GM21423 (cell line): ENCODE results near the gene PCDH18.
A peak's percentile ranks its signal among the peaks of the same experiment; 100 is the strongest.
"Not testable (repeated sequence)": the region's sequence is repeated elsewhere in the genome, so short reads cannot be mapped to it uniquely, and the experiment has no call there.

ENCODE experiments used
- ATAC-seq: cut with Tn5 transposase; IDR thresholded peaks from one replicate; pipeline ENCODE4 v1.9.1; 2021; ENCODE audit warnings: mild to moderate bottlenecking, moderate library complexity; ENCODE audit not compliant: unreplicated experiment

PCDH18 gene

GRCh38 chr4:137531986-137532868 lies at the start of gene PCDH18:
Gene PCDH18 (minus strand): TSS chr4:137532494. CDS start chr4:137532088, 406 bp downstream.
- ATAC-seq: peak; percentile 56

- no peak for ATAC-seq
Measured at GRCh38 chr4:137576446-137576845, 44.2 kb upstream of the PCDH18 start.

- ATAC-seq: no peak
Measured at GRCh38 chr4:137572647-137573046, 40.4 kb upstream of the PCDH18 start.

DNA sequence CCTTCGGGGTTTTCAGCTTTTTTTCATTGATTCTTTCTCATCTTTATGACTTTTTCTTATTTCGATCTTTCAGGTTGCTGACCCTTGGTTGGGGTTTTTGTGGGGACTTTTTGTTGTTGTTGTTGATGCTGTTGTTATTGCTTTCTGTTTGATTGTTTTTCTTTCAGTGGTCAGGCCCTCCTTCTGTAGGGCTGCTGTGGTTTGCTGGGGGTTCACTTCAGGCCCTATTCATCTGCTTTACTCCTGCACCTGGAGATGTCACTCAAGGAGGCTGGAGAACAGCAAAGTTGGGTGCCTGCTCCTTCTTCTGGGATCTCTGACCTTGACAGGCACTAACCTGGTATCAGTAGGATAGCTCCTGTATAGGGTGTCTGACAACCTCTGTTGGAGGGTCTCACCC lies 39.9 kb upstream of the PCDH18 start:
- ATAC-seq: no peak

DNA sequence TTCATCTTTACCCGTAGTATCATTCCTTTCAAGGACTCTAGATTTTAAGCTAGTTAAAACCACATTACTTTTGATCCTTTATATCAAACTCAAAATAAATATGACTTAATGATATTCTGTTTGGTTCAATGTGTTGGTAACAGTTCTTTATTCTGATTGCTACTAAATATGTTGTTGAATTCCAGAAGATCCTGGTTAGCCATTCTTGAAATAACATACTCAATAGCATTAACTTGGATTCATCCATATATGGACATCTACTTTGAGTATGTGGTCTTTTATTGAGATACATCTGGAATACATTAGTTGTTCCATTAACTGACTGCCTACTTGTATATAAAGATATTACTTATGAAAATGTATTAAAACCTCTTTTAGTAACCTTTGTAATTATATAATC lies 27.5 kb upstream of the PCDH18 start:
- no peak for ATAC-seq

DNA sequence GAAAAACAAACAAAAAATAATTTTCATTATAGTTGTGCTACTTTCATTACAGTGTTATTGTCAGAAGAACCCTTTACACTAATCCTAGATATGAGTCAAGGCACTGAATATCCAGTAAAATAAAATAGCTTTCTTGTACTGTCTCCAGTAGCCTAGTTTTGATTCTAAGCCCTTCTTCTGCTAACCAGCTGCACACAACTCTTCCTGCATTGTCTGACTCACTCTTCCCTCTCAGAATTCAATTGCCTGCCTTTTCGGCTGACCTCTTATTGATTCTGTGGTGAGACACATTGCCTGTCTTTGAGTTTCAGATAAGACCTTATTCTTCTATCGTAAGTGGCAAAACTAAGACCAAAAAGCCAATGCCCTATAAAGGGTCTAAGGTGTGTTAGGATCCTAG lies 26.7 kb upstream of the PCDH18 start:
- no peak for ATAC-seq

- ATAC-seq: no peak
Measured at GRCh38 chr4:137545461-137545861, 13.2 kb upstream of the PCDH18 start.

DNA sequence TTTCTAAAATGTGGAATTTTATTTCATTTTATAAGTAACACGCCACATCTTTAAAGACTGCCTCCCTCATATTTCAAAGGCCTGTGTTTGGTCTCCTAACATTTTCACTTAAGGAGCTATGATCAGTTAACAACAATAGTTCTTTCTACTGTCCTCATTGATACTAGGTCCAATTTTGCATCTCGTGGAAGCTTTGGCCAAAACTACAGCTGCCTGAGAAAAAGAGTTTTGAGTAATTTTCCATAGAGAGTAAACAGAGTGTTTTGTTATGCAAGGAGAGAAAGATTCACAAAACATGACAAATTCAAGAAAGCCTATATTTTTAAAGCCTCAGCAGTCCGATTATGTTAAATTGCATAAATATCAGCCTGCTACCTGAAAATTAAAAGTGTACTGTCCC lies 11.4 kb upstream of the PCDH18 start:
- no peak for ATAC-seq

DNA sequence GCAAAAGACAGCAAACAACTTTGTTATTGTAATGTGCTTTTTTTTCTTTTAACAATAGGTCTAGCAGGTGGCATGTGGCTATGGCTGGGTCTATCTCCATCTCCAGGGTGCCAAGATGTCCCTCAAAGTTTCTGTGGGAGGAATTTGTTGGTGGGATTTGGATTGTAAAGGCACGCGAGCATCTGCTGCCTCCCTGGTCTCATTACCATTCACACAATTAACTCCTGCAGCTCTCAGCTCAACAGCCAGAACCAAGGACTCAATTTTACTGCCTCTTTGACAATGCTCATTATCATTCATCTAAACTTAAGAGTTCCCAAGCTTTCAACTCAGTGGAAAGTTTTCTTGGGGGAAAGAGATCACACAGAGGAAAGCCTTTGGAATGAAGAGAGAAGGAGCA lies 10.9 kb upstream of the PCDH18 start:
- no peak for ATAC-seq

GRCh38 chr4:137541876-137542646 lies 9.8 kb upstream of the PCDH18 start:
- no peak for ATAC-seq

- ATAC-seq: no peak
Measured at GRCh38 chr4:137541181-137541580, 8.9 kb upstream of the PCDH18 start.

- ATAC-seq: no peak
Measured at GRCh38 chr4:137540356-137540755, 8.1 kb upstream of the PCDH18 start.

- ATAC-seq: no peak
Measured at GRCh38 chr4:137538526-137538925, 6.2 kb upstream of the PCDH18 start.

DNA sequence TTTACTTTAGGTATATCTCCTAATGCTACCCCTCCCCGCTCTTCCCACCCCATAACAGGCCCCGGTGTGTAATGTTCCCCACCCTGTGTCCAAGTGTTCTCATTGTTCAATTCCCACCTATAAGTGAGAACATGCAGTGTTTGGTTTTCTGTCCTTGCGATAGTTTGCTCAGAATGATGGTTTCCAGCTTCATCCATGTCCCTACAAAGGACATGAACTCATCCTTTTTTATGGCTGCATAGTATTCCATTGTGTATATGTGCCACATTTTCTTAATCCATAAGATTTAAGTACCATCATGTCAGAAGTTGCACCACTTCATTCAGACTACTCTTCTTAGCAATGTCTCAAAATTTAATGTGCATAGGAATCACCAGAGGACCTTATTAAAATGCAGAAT lies 5.5 kb upstream of the PCDH18 start:
- ATAC-seq: not testable (repeated sequence)

GRCh38 chr4:137536789-137537561 lies 4.7 kb upstream of the PCDH18 start:
- no peak for ATAC-seq

DNA sequence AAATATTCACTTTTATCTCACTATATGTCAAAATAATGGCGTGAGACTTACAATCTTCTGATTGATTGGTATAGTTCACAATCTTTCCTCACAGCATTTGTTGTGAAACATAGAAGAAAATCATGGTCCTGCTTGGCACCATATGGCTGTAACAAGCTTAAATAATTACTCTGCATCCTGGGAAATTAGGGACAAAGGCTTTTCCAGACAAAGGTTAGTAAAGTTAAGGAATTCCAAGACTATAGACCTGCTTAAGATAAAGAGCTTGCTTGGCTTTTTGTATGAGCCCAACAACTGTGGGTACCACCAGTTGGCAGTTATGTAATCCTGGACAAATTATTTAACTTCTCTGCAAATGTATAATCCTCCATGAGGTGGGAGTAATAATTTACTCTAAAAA lies 3.4 kb upstream of the PCDH18 start:
- no peak for ATAC-seq

GRCh38 chr4:137534516-137534915 lies 2.2 kb upstream of the PCDH18 start:
- no peak for ATAC-seq

GRCh38 chr4:137533855-137534254 lies 1.6 kb upstream of the PCDH18 start:
- ATAC-seq: no peak

DNA sequence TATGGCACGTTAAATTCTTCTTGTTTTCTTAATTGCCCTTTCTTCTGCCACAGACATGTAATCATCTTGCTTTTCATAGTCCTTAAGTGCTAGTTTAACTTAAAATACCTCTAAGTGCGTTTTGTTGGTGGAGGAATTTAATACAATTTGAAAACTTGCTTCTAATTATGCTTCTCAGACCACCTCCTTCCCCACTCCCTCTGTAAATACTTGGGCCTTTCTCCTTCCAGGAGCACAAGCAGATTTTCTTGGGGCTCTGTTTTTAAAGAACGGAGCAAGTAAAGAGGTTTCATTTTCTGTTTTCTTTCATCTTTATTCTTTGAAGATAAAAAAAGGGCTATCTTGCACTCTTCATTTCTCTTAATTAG lies 559 bp upstream of the PCDH18 start:
- no peak for ATAC-seq

GRCh38 chr4:137531168-137531985 lies 917 bp downstream of the PCDH18 start:
- peak; percentile 1 for ATAC-seq

GRCh38 chr4:137530176-137530575 lies 2.1 kb downstream of the PCDH18 start:
- no peak for ATAC-seq
